Ovary (tissue), 9 donors: ENCODE data around the gene ARHGEF33. TPM values are rescaled to one million over a fixed set of nuclear protein-coding genes. Genes with fewer than 3 reads are reported as not detected.

ENCODE experiments used
- DNase-seq, 5 donors: peaks; one replicate each; pipeline ENCODE4 v3.0.0-alpha.2; 2019 to 2020
- H3K27ac ChIP-seq, 2 donors: fragments of 200-600 bp; one replicate each; pipeline versions ENCODE4 v1.5.1 to v1.8.0; 2019 to 2022
- H3K27me3 ChIP-seq: fragments of 200-600 bp; one replicate; pipeline ENCODE4 v1.8.0; 2022
- H3K36me3 ChIP-seq: fragments of 200-600 bp; sonication (generic); one replicate; pipeline ENCODE4 v1.5.1; 2019
- H3K4me1 ChIP-seq: one replicate; pipeline ENCODE4 v1.8.1; 2013; ENCODE audit warnings: mild to moderate bottlenecking, moderate library complexity; ENCODE audit not compliant: insufficient read depth
- H3K4me3 ChIP-seq: fragments of 200-600 bp; sonication (generic); one replicate; pipeline ENCODE4 v1.5.1; 2017
- H3K9me3 ChIP-seq, 2 donors: fragments of 200-600 bp in 1 of 2; sonication (generic) in 1 of 2; one replicate each; pipeline versions ENCODE4 v1.5.1 to v1.8.1; 2013 to 2019; ENCODE audit warnings: mild to moderate bottlenecking in 1 of 2, moderate library complexity in 1 of 2
- EP300 ChIP-seq: sonication (generic); formaldehyde crosslinking; IDR thresholded peaks from one replicate; pipeline ENCODE4 v1.6.1; 2017; ENCODE audit warnings: antibody characterized with exemption
- POLR2A ChIP-seq: fragments of 450-650 bp; IDR thresholded peaks from one replicate; pipeline ENCODE4 v1.6.1; 2017; ENCODE audit warnings: antibody characterized with exemption, mild to moderate bottlenecking, moderate library complexity
- WGBS, 3 donors: extraction: QIAGEN DNeasy Blood & Tissue Kit in 1 of 3; methylation state at CpG; one replicate each; pipeline versions ENCODE4 v1.1.5 to v1.1.7; 2013 to 2017; 5-methylcytosine and 5-hydroxymethylcytosine counted together
- intact Hi-C, 4 donors: fragments of 100-400 bp; cut with DNase I; formaldehyde crosslinking; loops; one replicate each; pipeline versions ENCODE4 v1.11.0 to v1.15.1; 2022 to 2023
- polyA plus RNA-seq, 2 donors: library from polyadenylated mRNA; stranded (reverse); fragments of 200-250 nt in 1 of 2; fragments of 350-450 nt in 1 of 2; fragmentation: Illumina TruSeq in 1 of 2; extraction: RNeasy Lipid Tissue Mini Kit (QIAGEN cat#74804) in 1 of 2; gene quantifications; one replicate each; pipeline ENCODE4 v1.2.3, GENCODE V29; 2013 to 2014
- total RNA-seq, 7 donors: library from RNA; depleted of rRNA in 2 of 7; stranded (reverse); fragments of >200 nt in 2 of 7; fragmentation: NEBNext Ultra II Directional in 3 of 7; extraction: Animal tissue kit (Norgen Biotek cat#: 25700) in 3 of 7; gene quantifications; one replicate each; pipeline versions ENCODE4 v1.1.0 to v1.2.4, GENCODE V29; 2016 to 2023
- TF ChIP-seq, protein P1 (sequence below), 3 donors: fragments of 450-650 bp in 2 of 3; fragments of 200-600 bp in 1 of 3; IDR thresholded peaks; one replicate each; pipeline versions ENCODE4 v1.5.1 to v1.8.0; 2016 to 2022; ENCODE audit warnings: antibody characterized with exemption in 3 of 3, mild to moderate bottlenecking in 1 of 3
- donor health status: DM: no; HTN: no; CAD: no; lungs with moderate emphysema.
- donor health status: DM: no; HTN: no; CAD: no.
- donor health status: Bipolar disorder and iron deficiency.
- donor health status: DM: yes; HTN: yes; CAD: no.
- donor health status: DM: no; HTN: no; CAD: no.
- donor health status: DM: yes; HTN: yes; CAD: no.

ARHGEF33 gene
- total and polyA plus RNA-seq, 9 donors, result 1.3 to 4.4 (median 2.8) TPM

DNA sequence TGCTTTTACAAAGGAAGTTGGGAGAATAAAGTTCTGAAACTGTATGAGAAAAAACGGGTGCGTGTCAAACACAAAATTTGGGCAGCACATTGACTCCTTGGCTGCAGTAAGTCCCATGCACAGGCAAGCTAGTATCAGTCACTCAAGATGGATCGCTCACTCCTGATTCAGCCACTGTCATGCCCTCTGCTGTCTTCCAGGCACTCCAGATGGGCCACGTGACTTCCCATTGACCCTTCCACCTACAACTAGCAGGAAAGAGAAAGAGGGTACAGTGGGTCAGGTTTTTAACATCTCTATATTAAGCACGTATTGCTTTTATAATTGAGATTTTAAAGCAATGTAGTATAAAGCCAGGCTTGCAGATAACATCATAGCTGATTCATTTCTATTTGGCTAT, 8.6 kb downstream of the ARHGEF33 start:
- WGBS, 3 donors, result 76 to 79% (median 78%) methylated on average over 5 of the region's 5 CpGs
- DNase-seq, result no peak
- no peaks in the 10 kb centered on the region for H3K27me3 ChIP-seq
- H3K27ac ChIP-seq, result no peak overlapping the region
- intact Hi-C loops, result no loop called here
- no peak overlapping the region for H3K4me3 ChIP-seq
- H3K4me1 ChIP-seq, result no peaks in the 10 kb centered on the region
- no peaks in the 10 kb centered on the region for H3K9me3 ChIP-seq
- no peaks in the 10 kb centered on the region for H3K36me3 ChIP-seq
- TF ChIP-seq POLR2A (no peak), EP300 (no peak)
- TF ChIP-seq, protein P1, sequence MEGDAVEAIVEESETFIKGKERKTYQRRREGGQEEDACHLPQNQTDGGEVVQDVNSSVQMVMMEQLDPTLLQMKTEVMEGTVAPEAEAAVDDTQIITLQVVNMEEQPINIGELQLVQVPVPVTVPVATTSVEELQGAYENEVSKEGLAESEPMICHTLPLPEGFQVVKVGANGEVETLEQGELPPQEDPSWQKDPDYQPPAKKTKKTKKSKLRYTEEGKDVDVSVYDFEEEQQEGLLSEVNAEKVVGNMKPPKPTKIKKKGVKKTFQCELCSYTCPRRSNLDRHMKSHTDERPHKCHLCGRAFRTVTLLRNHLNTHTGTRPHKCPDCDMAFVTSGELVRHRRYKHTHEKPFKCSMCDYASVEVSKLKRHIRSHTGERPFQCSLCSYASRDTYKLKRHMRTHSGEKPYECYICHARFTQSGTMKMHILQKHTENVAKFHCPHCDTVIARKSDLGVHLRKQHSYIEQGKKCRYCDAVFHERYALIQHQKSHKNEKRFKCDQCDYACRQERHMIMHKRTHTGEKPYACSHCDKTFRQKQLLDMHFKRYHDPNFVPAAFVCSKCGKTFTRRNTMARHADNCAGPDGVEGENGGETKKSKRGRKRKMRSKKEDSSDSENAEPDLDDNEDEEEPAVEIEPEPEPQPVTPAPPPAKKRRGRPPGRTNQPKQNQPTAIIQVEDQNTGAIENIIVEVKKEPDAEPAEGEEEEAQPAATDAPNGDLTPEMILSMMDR (IDR thresholded peaks at IDR 0.05), result no peak

DNA sequence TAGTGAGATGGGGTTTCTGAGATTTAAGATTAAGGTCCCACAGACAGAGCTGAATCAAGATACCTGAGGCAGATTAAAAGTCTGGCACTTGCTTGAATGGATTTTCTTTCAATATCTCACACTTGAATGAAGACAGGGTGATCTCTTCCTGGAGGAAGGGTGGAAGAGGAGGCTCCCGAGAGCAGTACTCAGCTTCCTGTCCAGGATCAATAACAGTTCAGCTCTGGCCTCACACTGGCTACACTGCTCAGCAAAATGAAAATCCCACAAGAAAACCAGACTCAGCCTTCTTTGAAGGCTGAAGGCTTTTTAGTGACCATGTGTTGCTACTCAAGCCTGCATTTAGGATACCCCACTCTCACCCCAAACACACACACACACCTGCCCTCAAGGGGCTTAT, 11.1 kb downstream of the ARHGEF33 start:
- Histone ChIP-seq H3K4me1 (no peaks in the 10 kb centered on the region), H3K27ac (no peak overlapping the region), H3K27me3 (no peaks in the 10 kb centered on the region), H3K9me3 (no peaks in the 10 kb centered on the region), H3K36me3 (no peaks in the 10 kb centered on the region), H3K4me3 (no peak overlapping the region)
- no peak for DNase-seq
- intact Hi-C loops, result no loop called here
- WGBS, 3 donors, result 78 to 84% (median 79%) methylated on average over 1 of the region's 1 CpG
- TF ChIP-seq POLR2A (no peak), EP300 (no peak)
- TF ChIP-seq, protein P1 (IDR thresholded peaks at IDR 0.05), result no peak

DNA sequence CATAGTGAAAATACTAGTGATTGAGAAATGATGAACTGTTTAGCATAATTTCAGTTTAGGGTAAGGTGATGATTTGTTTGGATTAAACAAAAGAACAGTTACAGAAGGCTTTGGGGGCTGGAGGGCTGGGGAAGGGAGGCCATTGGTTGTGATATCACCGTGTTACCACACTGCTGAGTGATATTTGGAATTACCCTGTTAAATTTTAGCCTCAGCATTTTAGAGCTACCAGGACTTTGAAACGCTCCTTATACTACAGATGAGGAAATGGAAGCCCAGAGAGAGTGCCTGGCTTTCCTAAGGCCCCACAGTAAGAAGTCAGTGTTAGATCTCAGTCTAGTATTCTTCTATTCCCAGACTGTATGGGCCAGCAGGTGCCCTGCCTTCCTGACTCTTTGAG, 15.6 kb downstream of the ARHGEF33 start:
- H3K9me3 ChIP-seq, result no peaks in the 10 kb centered on the region
- H3K4me1 ChIP-seq, result no peaks in the 10 kb centered on the region
- H3K36me3 ChIP-seq, result no peaks in the 10 kb centered on the region
- 93 to 95% (median 93%) methylated on average over 2 of the region's 2 CpGs for WGBS, 3 donors
- no peaks in the 10 kb centered on the region for H3K27me3 ChIP-seq
- H3K4me3 ChIP-seq, result no peak overlapping the region
- no peak for DNase-seq
- no peak overlapping the region for H3K27ac ChIP-seq
- TF ChIP-seq, protein P1 (IDR thresholded peaks at IDR 0.05), result no peak
- intact Hi-C loops, result no loop called here

DNA sequence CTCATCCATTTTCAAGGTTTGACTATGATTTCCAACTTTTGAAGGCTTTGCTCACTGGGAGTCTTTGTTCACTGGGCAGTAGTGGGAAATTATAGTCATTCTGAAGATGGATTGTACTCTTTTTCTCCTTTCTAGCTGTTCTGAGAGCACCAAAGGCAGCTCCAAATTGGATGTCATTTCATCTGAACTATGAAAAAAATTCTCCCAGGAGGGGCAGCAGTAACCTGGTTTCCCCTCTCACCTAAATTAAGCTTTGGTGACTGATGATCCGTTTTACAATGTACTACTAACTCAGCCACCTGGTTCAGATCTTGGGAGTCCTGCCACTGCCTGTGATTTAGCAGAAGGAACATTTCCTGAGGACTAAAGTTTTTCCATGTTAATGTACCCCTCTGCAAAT, 17.6 kb downstream of the ARHGEF33 start:
- H3K27me3 ChIP-seq, result no peaks in the 10 kb centered on the region
- intact Hi-C loops, result no loop called here
- WGBS, 3 donors, result 46 to 71% (median 65%) methylated on average over 1 of the region's 1 CpG
- no peaks in the 10 kb centered on the region for H3K9me3 ChIP-seq
- DNase-seq, result no peak
- H3K4me3 ChIP-seq, result no peak overlapping the region
- H3K27ac ChIP-seq, result no peak overlapping the region
- no peak for TF ChIP-seq POLR2A
- TF ChIP-seq EP300, result no peak
- TF ChIP-seq, protein P1 (IDR thresholded peaks at IDR 0.05), result no peak
- no peaks in the 10 kb centered on the region for H3K4me1 ChIP-seq
- H3K36me3 ChIP-seq, result no peaks in the 10 kb centered on the region
